Measurements from ENCODE around the gene FALEC. TPM values are rescaled to one million over a fixed set of nuclear protein-coding genes. Genes with fewer than 3 reads are reported as not detected.

FALEC gene
- total RNA-seq, 1 experiment from 2014 or later: 1.0 TPM

DNA sequence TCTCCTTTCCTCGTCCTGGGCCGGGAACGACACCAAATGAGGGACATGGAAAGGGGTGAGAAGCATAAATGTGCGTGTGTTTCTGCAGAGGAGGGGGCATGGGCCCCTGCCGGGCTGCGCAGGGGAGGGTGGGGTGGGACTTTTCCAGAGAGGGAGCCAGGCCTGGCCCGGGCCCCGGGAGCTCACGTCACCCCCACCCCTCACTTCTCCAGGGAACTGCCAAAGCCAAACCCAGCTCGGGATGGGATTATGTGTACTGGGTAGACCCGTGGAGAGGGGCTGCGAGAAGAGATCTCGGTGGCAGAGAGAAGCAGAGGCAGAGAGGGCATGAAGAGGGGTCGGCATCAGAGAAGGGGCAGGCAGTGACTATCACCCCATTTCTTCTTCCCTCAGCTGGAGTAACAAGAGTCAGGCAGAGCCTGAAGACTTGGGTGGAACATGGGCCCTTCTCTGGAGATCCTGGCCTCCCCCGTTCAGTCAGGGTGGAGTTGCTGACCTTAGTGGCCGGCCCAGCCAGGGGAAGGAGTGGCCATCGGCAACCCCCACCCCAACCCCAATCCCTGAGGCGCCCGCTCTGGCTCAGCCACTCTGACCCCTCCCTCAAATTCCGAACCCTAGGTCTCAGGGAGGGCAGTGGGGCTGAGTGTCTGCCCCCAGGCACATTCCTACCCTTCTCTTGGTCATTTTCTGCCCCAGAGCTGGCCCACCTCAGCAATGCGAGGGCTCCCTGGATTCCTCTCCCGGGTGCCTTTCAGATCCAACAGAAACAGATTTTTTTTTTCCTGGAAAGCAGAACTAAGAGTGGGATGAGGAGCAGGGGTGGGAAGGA lies 34.9 kb downstream of the FALEC start:
- no TSS peak for BruUV-seq (replicated peaks)
- H3K9me3 ChIP-seq (ENCODE audit: control insufficient read depth, insufficient read depth, low read depth, low read length): no peaks in the 10 kb centered on the region
- POLR2A ChIA-PET: interaction anchor here (1.0 kb wide), 1 partner anchor 10 kb away, joined by 3 read pairs; no protein-coding TSS in a partner anchor
- no peaks in the 10 kb centered on the region for H3K27me3 ChIP-seq (ENCODE audit: control insufficient read depth, insufficient read depth, low read length)
- no peak overlapping the region for H3K27ac ChIP-seq (ENCODE audit: low read length)
- in situ Hi-C loops (cut with HindIII; ENCODE audit: low pct_unique_long_range_greater_than_20kb, low sequenced_read_pairs): no loop called here
- intact Hi-C loops (cut with micrococcal nuclease; ENCODE audit: unreplicated experiment): no loop called here
- H3K4me1 ChIP-seq (ENCODE audit: control insufficient read depth, insufficient read depth, low read length): peaks cover 27% of the 10 kb centered on the region
- peak overlapping the region in 1 of 2 experiments; percentile 73; a peak in 3 of 4 replicates for H3K4me3 ChIP-seq (ENCODE audit: low read depth in 2 of 2, low read length in 2 of 2)
- CTCF ChIA-PET: interaction anchor here (0.7 to 1.0 kb wide), 2 partner anchors 10 to 16 kb away, joined by 3 read pairs; no protein-coding TSS in a partner anchor
- H3K36me3 ChIP-seq (ENCODE audit: control insufficient read depth, insufficient read depth, low read length): no peaks in the 10 kb centered on the region
- TF ChIP-seq TCF7L2 (IDR thresholded peaks at IDR 0.05; ENCODE audit: low read depth, low read length) (no peak), SIN3A (IDR thresholded peaks at IDR 0.05; ENCODE audit: borderline replicate concordance, insufficient read depth, low read depth, low read length) (no peak), POLR2AphosphoS5 (IDR thresholded peaks at IDR 0.05; ENCODE audit: low read depth, low read length) (no peak)
- TF ChIP-seq, protein P1, sequence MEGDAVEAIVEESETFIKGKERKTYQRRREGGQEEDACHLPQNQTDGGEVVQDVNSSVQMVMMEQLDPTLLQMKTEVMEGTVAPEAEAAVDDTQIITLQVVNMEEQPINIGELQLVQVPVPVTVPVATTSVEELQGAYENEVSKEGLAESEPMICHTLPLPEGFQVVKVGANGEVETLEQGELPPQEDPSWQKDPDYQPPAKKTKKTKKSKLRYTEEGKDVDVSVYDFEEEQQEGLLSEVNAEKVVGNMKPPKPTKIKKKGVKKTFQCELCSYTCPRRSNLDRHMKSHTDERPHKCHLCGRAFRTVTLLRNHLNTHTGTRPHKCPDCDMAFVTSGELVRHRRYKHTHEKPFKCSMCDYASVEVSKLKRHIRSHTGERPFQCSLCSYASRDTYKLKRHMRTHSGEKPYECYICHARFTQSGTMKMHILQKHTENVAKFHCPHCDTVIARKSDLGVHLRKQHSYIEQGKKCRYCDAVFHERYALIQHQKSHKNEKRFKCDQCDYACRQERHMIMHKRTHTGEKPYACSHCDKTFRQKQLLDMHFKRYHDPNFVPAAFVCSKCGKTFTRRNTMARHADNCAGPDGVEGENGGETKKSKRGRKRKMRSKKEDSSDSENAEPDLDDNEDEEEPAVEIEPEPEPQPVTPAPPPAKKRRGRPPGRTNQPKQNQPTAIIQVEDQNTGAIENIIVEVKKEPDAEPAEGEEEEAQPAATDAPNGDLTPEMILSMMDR (IDR thresholded peaks at IDR 0.05): no peak
- TF ChIP-seq, protein P2, sequence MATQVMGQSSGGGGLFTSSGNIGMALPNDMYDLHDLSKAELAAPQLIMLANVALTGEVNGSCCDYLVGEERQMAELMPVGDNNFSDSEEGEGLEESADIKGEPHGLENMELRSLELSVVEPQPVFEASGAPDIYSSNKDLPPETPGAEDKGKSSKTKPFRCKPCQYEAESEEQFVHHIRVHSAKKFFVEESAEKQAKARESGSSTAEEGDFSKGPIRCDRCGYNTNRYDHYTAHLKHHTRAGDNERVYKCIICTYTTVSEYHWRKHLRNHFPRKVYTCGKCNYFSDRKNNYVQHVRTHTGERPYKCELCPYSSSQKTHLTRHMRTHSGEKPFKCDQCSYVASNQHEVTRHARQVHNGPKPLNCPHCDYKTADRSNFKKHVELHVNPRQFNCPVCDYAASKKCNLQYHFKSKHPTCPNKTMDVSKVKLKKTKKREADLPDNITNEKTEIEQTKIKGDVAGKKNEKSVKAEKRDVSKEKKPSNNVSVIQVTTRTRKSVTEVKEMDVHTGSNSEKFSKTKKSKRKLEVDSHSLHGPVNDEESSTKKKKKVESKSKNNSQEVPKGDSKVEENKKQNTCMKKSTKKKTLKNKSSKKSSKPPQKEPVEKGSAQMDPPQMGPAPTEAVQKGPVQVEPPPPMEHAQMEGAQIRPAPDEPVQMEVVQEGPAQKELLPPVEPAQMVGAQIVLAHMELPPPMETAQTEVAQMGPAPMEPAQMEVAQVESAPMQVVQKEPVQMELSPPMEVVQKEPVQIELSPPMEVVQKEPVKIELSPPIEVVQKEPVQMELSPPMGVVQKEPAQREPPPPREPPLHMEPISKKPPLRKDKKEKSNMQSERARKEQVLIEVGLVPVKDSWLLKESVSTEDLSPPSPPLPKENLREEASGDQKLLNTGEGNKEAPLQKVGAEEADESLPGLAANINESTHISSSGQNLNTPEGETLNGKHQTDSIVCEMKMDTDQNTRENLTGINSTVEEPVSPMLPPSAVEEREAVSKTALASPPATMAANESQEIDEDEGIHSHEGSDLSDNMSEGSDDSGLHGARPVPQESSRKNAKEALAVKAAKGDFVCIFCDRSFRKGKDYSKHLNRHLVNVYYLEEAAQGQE (IDR thresholded peaks at IDR 0.05; ENCODE audit: insufficient read depth in 1 of 2, low read depth in 2 of 2, low read length in 1 of 2): no peak
- ATAC-seq (no peak), DNase-seq (ENCODE audit: low read depth, low spot score) (no peak)

DNA sequence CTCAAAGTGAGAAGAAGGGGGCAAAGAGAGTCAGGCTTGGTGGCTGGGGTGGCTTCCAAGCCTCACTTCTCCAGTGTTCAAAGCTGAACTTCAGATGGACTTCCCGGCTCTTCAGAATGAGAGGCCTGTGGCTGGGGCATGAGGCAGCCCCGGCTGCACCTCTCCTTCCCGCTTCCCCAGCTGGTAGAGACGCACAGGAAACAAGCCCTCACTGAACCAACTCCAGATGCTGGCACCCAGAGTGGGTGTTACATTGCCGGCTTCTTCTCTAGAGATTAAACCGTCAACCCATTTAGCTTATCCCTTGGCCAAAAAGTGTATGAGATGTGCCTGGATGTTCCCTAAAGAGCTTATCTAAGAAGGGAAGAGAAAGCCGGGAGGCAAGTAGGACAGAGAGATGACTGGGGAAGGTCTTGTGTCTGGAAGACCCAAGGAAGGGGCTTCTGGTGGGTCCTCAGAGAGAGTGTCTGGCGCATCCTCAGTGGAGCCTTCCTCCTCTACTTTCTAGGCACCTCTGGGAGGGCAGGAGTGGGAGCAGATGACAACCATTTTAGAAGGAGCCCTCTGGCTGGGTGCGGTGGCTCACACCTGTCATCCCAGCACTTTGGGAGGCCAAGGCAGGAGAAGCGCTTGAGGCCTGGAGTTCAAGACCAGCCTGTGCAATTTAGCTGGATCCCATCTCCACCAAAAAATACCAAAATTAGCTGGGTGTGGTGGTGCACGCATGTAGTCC lies 35.7 kb downstream of the FALEC start:
- ATAC-seq (no peak), DNase-seq (ENCODE audit: low read depth, low spot score) (no peak)
- no peaks in the 10 kb centered on the region for H3K36me3 ChIP-seq (ENCODE audit: control insufficient read depth, insufficient read depth, low read length)
- no peak overlapping the region for H3K4me3 ChIP-seq (ENCODE audit: low read depth in 2 of 2, low read length in 2 of 2)
- CTCF ChIA-PET: interaction anchor here (0.7 to 1.0 kb wide), 3 partner anchors 9 to 17 kb away, joined by 3 to 7 read pairs (median 3); no protein-coding TSS in a partner anchor
- BruUV-seq (replicated peaks): no TSS peak
- no peaks in the 10 kb centered on the region for H3K9me3 ChIP-seq (ENCODE audit: control insufficient read depth, insufficient read depth, low read depth, low read length)
- intact Hi-C loops (cut with micrococcal nuclease; ENCODE audit: unreplicated experiment) (no loop called here), in situ Hi-C loops (cut with HindIII; ENCODE audit: low pct_unique_long_range_greater_than_20kb, low sequenced_read_pairs) (no loop called here)
- H3K27ac ChIP-seq (ENCODE audit: low read length): no peak overlapping the region
- POLR2A ChIA-PET: interaction anchor here (0.7 to 1.0 kb wide), 2 partner anchors 10 to 78 kb away, joined by 3 to 4 read pairs; partner anchors contain the start of gene ENSA
- no peak for TF ChIP-seq TCF7L2 (IDR thresholded peaks at IDR 0.05; ENCODE audit: low read depth, low read length)
- TF ChIP-seq, protein P1 (IDR thresholded peaks at IDR 0.05): no peak
- TF ChIP-seq, protein P2 (IDR thresholded peaks at IDR 0.05; ENCODE audit: insufficient read depth in 1 of 2, low read depth in 2 of 2, low read length in 1 of 2): no peak
- TF ChIP-seq SIN3A (IDR thresholded peaks at IDR 0.05; ENCODE audit: borderline replicate concordance, insufficient read depth, low read depth, low read length): no peak
- no peak; the same call in 1 of the 2 replicates for TF ChIP-seq POLR2AphosphoS5 (IDR thresholded peaks at IDR 0.05; ENCODE audit: low read depth, low read length)
- H3K27me3 ChIP-seq (ENCODE audit: control insufficient read depth, insufficient read depth, low read length): no peaks in the 10 kb centered on the region
- peaks cover 27% of the 10 kb centered on the region for H3K4me1 ChIP-seq (ENCODE audit: control insufficient read depth, insufficient read depth, low read length)
